ENCODE data around the gene MAP2K6.
A peak's percentile ranks its signal among the peaks of the same experiment; 100 is the strongest.

The MAP2K6 gene

GRCh38 chr17:69414408-69415274 lies at the start of gene MAP2K6:
TSS of gene MAP2K6 (plus strand) at chr17:69414697. CDS start at chr17:69414985, 288 bp downstream.
- DNase-seq (ENCODE audit: low read depth in 2 of 2), result peak; percentile 67 to 70

- DNase-seq (ENCODE audit: low read depth in 2 of 2), result no peak
Measured at GRCh38 chr17:69367298-69367697, 47.2 kb upstream of the MAP2K6 start.

GRCh38 chr17:69373069-69373468 lies 41.4 kb upstream of the MAP2K6 start:
- no peak for DNase-seq (ENCODE audit: low read depth in 2 of 2)

GRCh38 chr17:69375229-69375628 lies 39.3 kb upstream of the MAP2K6 start:
- DNase-seq (ENCODE audit: low read depth in 2 of 2), result no peak

- no peak for DNase-seq (ENCODE audit: low read depth in 2 of 2)
Measured at GRCh38 chr17:69388822-69389442, 25.6 kb upstream of the MAP2K6 start.

GRCh38 chr17:69390795-69391501 lies 23.5 kb upstream of the MAP2K6 start:
- DNase-seq (ENCODE audit: low read depth in 2 of 2), result no peak

GRCh38 chr17:69401251-69401650 lies 13.2 kb upstream of the MAP2K6 start:
- DNase-seq (ENCODE audit: low read depth in 2 of 2), result no peak

- no peak for DNase-seq (ENCODE audit: low read depth in 2 of 2)
Measured at GRCh38 chr17:69402052-69402451, 12.4 kb upstream of the MAP2K6 start.

GRCh38 chr17:69404399-69404798 lies 10.1 kb upstream of the MAP2K6 start:
- DNase-seq (ENCODE audit: low read depth in 2 of 2), result no peak

- no peak for DNase-seq (ENCODE audit: low read depth in 2 of 2)
Measured at GRCh38 chr17:69405096-69405495, 9.4 kb upstream of the MAP2K6 start.

GRCh38 chr17:69406941-69407340 lies 7.6 kb upstream of the MAP2K6 start:
- no peak for DNase-seq (ENCODE audit: low read depth in 2 of 2)

GRCh38 chr17:69407759-69408158 lies 6.7 kb upstream of the MAP2K6 start:
- DNase-seq (ENCODE audit: low read depth in 2 of 2), result no peak

- DNase-seq (ENCODE audit: low read depth in 2 of 2), result no peak
Measured at GRCh38 chr17:69410671-69411070, 3.8 kb upstream of the MAP2K6 start.

GRCh38 chr17:69411766-69412165 lies 2.7 kb upstream of the MAP2K6 start:
- no peak for DNase-seq (ENCODE audit: low read depth in 2 of 2)

GRCh38 chr17:69412251-69412671 lies 2.2 kb upstream of the MAP2K6 start:
- no peak for DNase-seq (ENCODE audit: low read depth in 2 of 2)

- DNase-seq (ENCODE audit: low read depth in 2 of 2), result no peak
Measured at GRCh38 chr17:69415431-69415830, 934 bp downstream of the MAP2K6 start.

- DNase-seq (ENCODE audit: low read depth in 2 of 2), result no peak
Measured at GRCh38 chr17:69417545-69418483, 3.3 kb downstream of the MAP2K6 start.

GRCh38 chr17:69418535-69418934 lies 4.0 kb downstream of the MAP2K6 start:
- DNase-seq (ENCODE audit: low read depth in 2 of 2), result no peak

- no peak for DNase-seq (ENCODE audit: low read depth in 2 of 2)
Measured at GRCh38 chr17:69423450-69423849, 9.0 kb downstream of the MAP2K6 start.

GRCh38 chr17:69424287-69425041 lies 10.0 kb downstream of the MAP2K6 start:
- DNase-seq (ENCODE audit: low read depth in 2 of 2), result no peak

- no peak for DNase-seq (ENCODE audit: low read depth in 2 of 2)
Measured at GRCh38 chr17:69425978-69426377, 11.5 kb downstream of the MAP2K6 start.

Data from stimulated activated CD4-positive, alpha-beta T cell treated with anti-CD3 and anti-CD28 coated beads, Interleukin-1b, Interleukin-23, amount 100 ng/mL, for 4 hours (primary cell).